GM13976 (cell line): ENCODE measurements around the gene MOSMO.
"Not testable (repeated sequence)": the region's sequence is repeated elsewhere in the genome, so short reads cannot be mapped to it uniquely, and the experiment has no call there.

Experiments used
- DNase-seq: peaks from one replicate; pipeline ENCODE4 v3.0.0; 2012; ENCODE audit warnings: low spot score
- CTCF ChIP-seq: IDR thresholded peaks from 2 replicates; pipeline ENCODE4 v1.5.1; 2012; ENCODE audit warnings: borderline replicate concordance, mild to moderate bottlenecking; ENCODE audit not compliant: insufficient read depth; ENCODE audit errors: extremely low read depth, missing control alignments, control extremely low read depth
- in situ Hi-C: fragments of 300-500 bp; cut with MboI; formaldehyde crosslinking; loops from one replicate; pipeline ENCODE4 v1.12.0; 2022; ENCODE audit warnings: low sequenced_read_pairs, mixed read lengths, inconsistent platforms; ENCODE audit not compliant: unreplicated experiment

MOSMO gene

GRCh38 chr16:22030087-22030812 lies 22.3 kb downstream of the MOSMO start:
- TF ChIP-seq CTCF, result no peak
- DNase-seq, result no peak
- in situ Hi-C loops, result no loop called here

GRCh38 chr16:22031483-22032083 lies 23.7 kb downstream of the MOSMO start:
- no peak for DNase-seq
- no peak for TF ChIP-seq CTCF
- in situ Hi-C loops, result no loop called here

- no peak for DNase-seq
- in situ Hi-C loops, result no loop called here
- no peak for TF ChIP-seq CTCF
Measured at GRCh38 chr16:22034503-22034902, 26.6 kb downstream of the MOSMO start.

- no peak for TF ChIP-seq CTCF
- peak; percentile 47 for DNase-seq
- in situ Hi-C loops, result no loop called here
Measured at GRCh38 chr16:22035153-22035552, 27.2 kb downstream of the MOSMO start.

GRCh38 chr16:22043882-22044281 lies 36.0 kb downstream of the MOSMO start:
- in situ Hi-C loops, DNase-seq: not testable (repeated sequence)

GRCh38 chr16:22045888-22046287 lies 38.0 kb downstream of the MOSMO start:
- DNase-seq, in situ Hi-C loops: not testable (repeated sequence)

- DNase-seq, result no peak
- in situ Hi-C loops, result no loop called here
- TF ChIP-seq CTCF, result no peak
Measured at GRCh38 chr16:22050963-22051362, 43.1 kb downstream of the MOSMO start.
